HFF-Myc (cell line): ENCODE results near the gene BCAP31.
"Not testable (repeated sequence)": the region's sequence is repeated elsewhere in the genome, so short reads cannot be mapped to it uniquely, and the experiment has no call there.

Experiments used
- DNase-seq: peaks from one replicate; pipeline ENCODE4 v3.0.0-alpha.2; 2011; ENCODE audit warnings: low read depth; ENCODE audit errors: extremely low read depth
- H3K4me3 ChIP-seq: replicated peaks from 2 replicates; pipeline ENCODE4 v1.5.1; 2011; ENCODE audit warnings: low read depth, mild to moderate bottlenecking, control low read depth, low read length
- TF ChIP-seq, protein P1 (sequence below): IDR thresholded peaks from 2 replicates; pipeline ENCODE4 v1.5.1; 2012; ENCODE audit warnings: mild to moderate bottlenecking, low read depth, low read length, control low read depth; ENCODE audit errors: missing control alignments

Gene BCAP31

DNA sequence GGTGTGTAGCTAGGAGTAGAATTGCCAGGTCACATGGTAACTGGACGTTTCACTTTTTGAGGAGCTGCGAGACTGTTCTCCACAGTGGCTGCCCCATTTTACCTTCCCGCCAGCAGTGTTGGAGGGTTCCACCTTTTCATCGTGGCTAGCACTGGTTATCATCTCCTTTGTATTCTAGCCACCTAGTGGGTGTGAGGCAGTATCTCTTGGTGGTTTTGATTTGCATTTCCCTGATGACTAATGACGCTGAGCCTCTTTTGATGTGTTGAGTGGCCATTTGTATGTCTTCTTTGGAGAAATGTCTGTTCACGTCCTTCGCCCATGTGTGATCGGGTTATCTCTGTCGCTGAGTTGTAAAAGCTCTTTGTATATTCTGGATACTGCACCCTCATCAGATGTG is 11.1 kb upstream of the BCAP31 start:
- H3K4me3 ChIP-seq = no peak overlapping the region
- no peak for DNase-seq
- TF ChIP-seq, protein P1, sequence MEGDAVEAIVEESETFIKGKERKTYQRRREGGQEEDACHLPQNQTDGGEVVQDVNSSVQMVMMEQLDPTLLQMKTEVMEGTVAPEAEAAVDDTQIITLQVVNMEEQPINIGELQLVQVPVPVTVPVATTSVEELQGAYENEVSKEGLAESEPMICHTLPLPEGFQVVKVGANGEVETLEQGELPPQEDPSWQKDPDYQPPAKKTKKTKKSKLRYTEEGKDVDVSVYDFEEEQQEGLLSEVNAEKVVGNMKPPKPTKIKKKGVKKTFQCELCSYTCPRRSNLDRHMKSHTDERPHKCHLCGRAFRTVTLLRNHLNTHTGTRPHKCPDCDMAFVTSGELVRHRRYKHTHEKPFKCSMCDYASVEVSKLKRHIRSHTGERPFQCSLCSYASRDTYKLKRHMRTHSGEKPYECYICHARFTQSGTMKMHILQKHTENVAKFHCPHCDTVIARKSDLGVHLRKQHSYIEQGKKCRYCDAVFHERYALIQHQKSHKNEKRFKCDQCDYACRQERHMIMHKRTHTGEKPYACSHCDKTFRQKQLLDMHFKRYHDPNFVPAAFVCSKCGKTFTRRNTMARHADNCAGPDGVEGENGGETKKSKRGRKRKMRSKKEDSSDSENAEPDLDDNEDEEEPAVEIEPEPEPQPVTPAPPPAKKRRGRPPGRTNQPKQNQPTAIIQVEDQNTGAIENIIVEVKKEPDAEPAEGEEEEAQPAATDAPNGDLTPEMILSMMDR = no peak

DNA sequence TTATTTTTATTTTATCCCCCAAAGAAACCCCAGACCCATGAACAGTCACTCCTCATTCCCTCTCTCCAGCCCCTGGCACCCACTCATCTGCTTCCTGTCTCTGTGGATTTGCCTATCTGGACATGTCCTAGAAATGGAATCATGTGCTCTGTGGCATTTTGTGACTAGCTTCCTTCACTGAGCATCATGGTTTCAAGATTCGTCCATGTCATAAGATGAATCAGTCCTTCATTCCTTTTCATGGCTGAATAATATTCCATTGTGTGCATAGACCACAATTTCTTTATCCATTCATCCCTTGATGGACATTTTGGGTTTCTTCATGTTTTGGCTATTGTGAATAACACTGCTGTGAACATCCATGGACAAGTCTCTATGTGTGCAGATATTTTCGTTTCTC is 10.7 kb upstream of the BCAP31 start:
- no peak overlapping the region for H3K4me3 ChIP-seq
- TF ChIP-seq, protein P1 = no peak
- DNase-seq = no peak

DNA sequence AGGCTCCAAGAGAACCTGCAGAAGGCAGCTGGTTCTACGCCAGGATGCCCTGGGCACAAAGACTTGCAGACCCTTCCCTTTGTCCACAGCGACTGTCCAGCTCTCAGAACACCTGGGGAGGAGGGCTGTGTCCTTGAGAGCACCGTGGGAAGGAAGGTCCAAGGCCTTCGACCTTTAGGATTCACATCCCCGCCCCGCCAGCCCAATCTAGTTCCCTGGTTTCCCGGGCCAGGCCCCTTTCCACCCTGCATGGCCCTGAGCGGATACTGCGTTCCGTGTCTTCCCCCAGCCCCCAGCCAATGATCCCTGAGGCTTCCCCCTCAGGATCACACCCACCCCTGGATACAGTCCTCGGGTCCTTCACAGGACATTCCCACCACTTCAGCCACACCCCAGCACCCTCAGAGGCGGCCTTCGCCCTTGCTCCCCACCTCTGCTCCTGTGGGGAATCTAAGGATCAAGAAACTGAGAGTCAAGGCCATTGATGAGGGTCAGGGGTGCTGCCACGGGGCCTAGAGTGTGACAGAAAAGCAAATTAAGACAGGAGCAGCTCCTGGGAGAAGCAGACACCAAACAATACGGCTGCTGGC is 9.6 kb upstream of the BCAP31 start:
- no peak overlapping the region for H3K4me3 ChIP-seq

DNA sequence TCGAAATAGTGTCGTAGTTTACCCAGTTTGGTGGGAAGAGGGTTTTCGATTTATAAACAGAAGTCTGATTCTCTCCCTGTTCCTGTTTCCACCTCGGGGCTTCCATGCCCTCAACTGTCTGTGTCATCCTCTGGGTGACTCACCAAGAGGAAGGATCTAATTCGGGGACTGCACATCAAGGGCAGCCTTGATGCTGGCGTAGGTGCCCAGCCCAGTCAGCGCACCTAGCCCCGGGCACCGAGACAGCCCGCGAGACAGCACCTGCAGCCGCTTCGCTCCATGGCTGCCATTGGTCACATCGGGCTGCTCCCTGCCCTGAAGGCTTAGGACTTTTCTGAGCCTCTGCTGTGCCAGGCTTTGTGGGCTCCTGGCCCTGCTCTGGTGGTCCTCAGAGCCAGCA is 8.2 kb upstream of the BCAP31 start:
- no peak for DNase-seq
- H3K4me3 ChIP-seq = no peak overlapping the region
- TF ChIP-seq, protein P1 = no peak

More for the DNA sequence above, 9.6 kb upstream of the BCAP31 start:
- no peak for DNase-seq
- TF ChIP-seq, protein P1 = no peak

DNA sequence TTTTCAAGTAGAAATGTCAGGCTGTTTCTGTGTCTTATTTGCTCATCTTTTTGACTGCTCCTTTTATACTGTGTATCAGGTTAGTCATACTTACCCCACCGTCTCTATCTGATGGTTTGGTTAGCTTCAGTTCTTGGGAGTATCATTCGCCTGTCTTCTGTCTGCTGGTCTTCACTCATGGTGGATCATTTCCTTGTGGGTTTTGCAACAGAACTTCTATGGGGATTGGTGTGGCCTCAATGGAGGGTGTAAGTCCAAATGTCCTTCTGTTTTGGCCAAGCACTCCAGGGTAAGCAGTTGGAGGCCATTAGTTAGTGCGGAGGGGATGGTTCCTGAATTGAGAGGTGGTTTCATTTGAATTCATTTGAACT is 7.6 kb upstream of the BCAP31 start:
- TF ChIP-seq, protein P1 = no peak
- no peak overlapping the region for H3K4me3 ChIP-seq
- no peak for DNase-seq

DNA sequence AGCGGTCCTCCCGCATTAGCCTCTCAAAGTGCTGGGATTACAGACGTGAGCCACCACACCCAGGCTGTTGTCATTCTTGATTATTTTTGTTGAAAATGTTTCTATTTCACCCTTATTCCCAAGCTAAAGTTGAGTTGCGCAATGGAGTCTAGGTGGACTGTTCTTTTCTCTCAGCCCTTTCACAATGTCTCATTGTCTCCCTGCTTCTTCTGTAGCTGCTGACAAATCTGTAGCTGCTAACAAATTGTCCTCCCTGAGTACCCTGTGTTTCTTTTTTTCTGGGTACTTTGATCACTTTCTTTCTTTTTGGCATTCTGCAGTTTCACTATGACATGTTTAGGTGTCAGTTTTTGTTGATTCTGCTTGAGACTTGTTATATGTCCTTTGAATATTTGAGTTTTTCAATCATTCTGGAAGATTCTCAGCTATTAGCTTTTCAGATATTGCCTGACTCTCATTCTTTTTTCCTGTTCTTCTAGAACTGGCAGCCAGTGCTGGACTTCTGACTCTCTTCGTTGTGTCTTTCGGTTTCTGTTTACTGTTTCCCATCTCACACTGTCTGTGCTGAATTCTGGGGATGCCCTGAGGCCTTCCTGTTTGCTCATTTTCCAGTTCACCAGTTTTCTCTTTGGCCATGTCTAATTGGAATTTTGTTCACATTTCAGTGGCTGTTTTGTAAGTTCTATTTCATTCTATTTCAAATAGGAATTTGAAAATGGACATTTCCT is 7.1 kb upstream of the BCAP31 start:
- TF ChIP-seq, protein P1 = no peak
- no peak overlapping the region for H3K4me3 ChIP-seq
- no peak for DNase-seq

DNA sequence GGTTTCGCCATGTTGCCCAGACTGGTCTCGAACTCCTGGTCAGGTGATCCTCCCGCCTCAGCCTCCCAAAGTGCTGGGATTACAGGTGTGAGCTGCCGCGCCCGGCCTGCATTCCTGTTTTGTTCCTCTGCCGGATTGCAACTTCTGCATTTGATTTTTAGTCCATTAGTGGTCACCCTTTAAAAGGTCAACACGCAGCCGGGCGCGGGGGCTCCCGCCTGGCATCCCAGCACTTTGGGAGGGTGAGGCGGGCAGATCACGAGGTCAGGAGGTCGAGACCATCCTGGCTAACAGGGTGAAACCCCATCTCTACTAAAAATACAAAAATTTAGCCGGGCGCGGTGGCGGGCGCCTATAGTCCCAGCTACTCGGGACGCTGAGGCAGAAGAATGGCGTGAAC is 5.9 kb upstream of the BCAP31 start:
- not testable (repeated sequence) for H3K4me3 ChIP-seq, DNase-seq
